GM23338 (cell line): Measurements from ENCODE around the gene CDNF. TPM values are rescaled to one million over a fixed set of nuclear protein-coding genes. Genes with fewer than 3 reads are reported as not detected.

Experiments
- ATAC-seq: fragments of 200-7000 bp; cut with Tn5 transposase; 3 replicates; pipeline ENCODE4 v1.9.1; 2020
- DNase-seq: peaks from one replicate; pipeline ENCODE4 v3.0.0-alpha.2; 2015; ENCODE audit warnings: low spot score
- H2AFZ ChIP-seq: fragments of 200-600 bp; sonication (generic); 2 replicates; pipeline ENCODE4 v1.8.0; 2016; ENCODE audit warnings: antibody characterized with exemption, mild to moderate bottlenecking, moderate library complexity
- H3F3A ChIP-seq: fragments of 200-600 bp; sonication (generic); replicated peaks from 2 replicates; pipeline ENCODE4 v1.8.0; 2017; ENCODE audit warnings: antibody characterized with exemption, mixed run types, low read depth
- H3K27ac ChIP-seq: fragments of 200-600 bp; sonication (generic); 2 replicates; pipeline ENCODE4 v1.6.1; 2016; ENCODE audit warnings: low read depth
- H3K27me3 ChIP-seq: fragments of 200-600 bp; sonication (generic); 2 replicates; pipeline ENCODE4 v1.8.0; 2016; ENCODE audit warnings: mild to moderate bottlenecking, mixed run types, moderate library complexity; ENCODE audit not compliant: insufficient read depth
- H3K36me3 ChIP-seq: fragments of 200-600 bp; sonication (generic); 2 replicates; pipeline ENCODE4 v1.8.0; 2016; ENCODE audit warnings: mild to moderate bottlenecking; ENCODE audit not compliant: insufficient read depth
- H3K4me1 ChIP-seq: fragments of 200-600 bp; sonication (generic); 2 replicates; pipeline ENCODE4 v1.8.0; 2016; ENCODE audit warnings: mild to moderate bottlenecking, moderate library complexity; ENCODE audit not compliant: insufficient read depth
- H3K4me2 ChIP-seq: fragments of 200-600 bp; sonication (generic); 2 replicates; pipeline ENCODE4 v1.7.1; 2017; ENCODE audit warnings: mixed run types
- H3K4me3 ChIP-seq: fragments of 200-600 bp; sonication (generic); 2 replicates; pipeline ENCODE4 v1.6.1; 2016; ENCODE audit warnings: mixed run types
- H3K79me2 ChIP-seq: fragments of 200-600 bp; sonication (generic); replicated peaks from 2 replicates; pipeline ENCODE4 v1.8.0; 2017; ENCODE audit warnings: mild to moderate bottlenecking; ENCODE audit not compliant: insufficient read depth
- H3K9me2 ChIP-seq: fragments of 200-600 bp; sonication (generic); 2 replicates; pipeline ENCODE4 v1.8.0; 2017; ENCODE audit not compliant: insufficient read depth
- H4K20me1 ChIP-seq: fragments of 200-600 bp; sonication (generic); replicated peaks from 2 replicates; pipeline ENCODE4 v1.8.0; 2017; ENCODE audit warnings: mild to moderate bottlenecking; ENCODE audit not compliant: insufficient read depth
- H3K27ac Mint-ChIP-seq: 2 replicates; pipeline ENCODE4 v1.8.0; 2020; ENCODE audit warnings: inconsistent platforms, mild to moderate bottlenecking, moderate library complexity, mixed read lengths
- H3K27me3 Mint-ChIP-seq: 3 replicates; pipeline ENCODE4 v1.8.0; 2022; ENCODE audit warnings: low read depth, mild to moderate bottlenecking, moderate library complexity, mixed read lengths, inconsistent platforms; ENCODE audit not compliant: insufficient read depth, poor library complexity
- H3K36me3 Mint-ChIP-seq: 3 replicates; pipeline ENCODE4 v1.8.0; 2021; ENCODE audit warnings: low read depth, mild to moderate bottlenecking, inconsistent platforms, moderate library complexity, mixed read lengths
- H3K4me1 Mint-ChIP-seq: 3 replicates; pipeline ENCODE4 v1.8.0; 2020; ENCODE audit warnings: mild to moderate bottlenecking, inconsistent platforms, mixed read lengths
- H3K4me3 Mint-ChIP-seq: 3 replicates; pipeline ENCODE4 v1.8.0; 2021; ENCODE audit warnings: moderate library complexity, mild to moderate bottlenecking, inconsistent platforms, mixed read lengths
- H3K9me3 Mint-ChIP-seq: 3 replicates; pipeline ENCODE4 v1.8.0; 2020; ENCODE audit warnings: moderate library complexity, mild to moderate bottlenecking, inconsistent platforms, mixed read lengths
- CREB1 ChIP-seq: fragments of 250-450 bp; sonication (Bioruptor Pico); IDR thresholded peaks from 2 replicates; pipeline ENCODE4 v1.5.0; 2020; ENCODE audit warnings: low read depth, mild to moderate bottlenecking, moderate library complexity
- CTCF ChIP-seq, 2 experiments: fragments of 200-600 bp in 1 of 2; sonication (generic) in 1 of 2; conservative IDR thresholded peaks; 2 replicates each; pipeline versions ENCODE4 v1.5.1 to v1.6.1; 2016 to 2017; ENCODE audit warnings: antibody characterized with exemption in 2 of 2, low read depth in 2 of 2, mild to moderate bottlenecking in 2 of 2, moderate library complexity in 1 of 2
- EZH2 ChIP-seq: fragments of 200-600 bp; sonication (generic); IDR thresholded peaks from one replicate; pipeline ENCODE4 v1.8.0; 2017; ENCODE audit warnings: antibody characterized with exemption, mild to moderate bottlenecking, low read depth; ENCODE audit not compliant: unreplicated experiment
- EZH2phosphoT487 ChIP-seq: fragments of 200-600 bp; sonication (generic); IDR thresholded peaks from one replicate; pipeline ENCODE4 v1.8.1; 2018; ENCODE audit warnings: antibody characterized with exemption; ENCODE audit not compliant: unreplicated experiment
- JUNB ChIP-seq: IDR thresholded peaks from one replicate; pipeline ENCODE4 v1.6.1; 2016; ENCODE audit warnings: antibody characterized with exemption; ENCODE audit not compliant: unreplicated experiment
- NANOG ChIP-seq: IDR thresholded peaks from 2 replicates; pipeline ENCODE4 v1.6.1; 2016; ENCODE audit warnings: antibody characterized with exemption, borderline replicate concordance
- POLR2AphosphoS5 ChIP-seq: IDR thresholded peaks from 2 replicates; pipeline ENCODE4 v1.6.1; 2016; ENCODE audit warnings: antibody characterized with exemption, low read depth
- REST ChIP-seq: IDR thresholded peaks from one replicate; pipeline ENCODE4 v1.6.1; 2018; ENCODE audit warnings: antibody characterized with exemption; ENCODE audit not compliant: unreplicated experiment
- STAT1 ChIP-seq: IDR thresholded peaks from one replicate; pipeline ENCODE4 v1.6.1; 2016; ENCODE audit warnings: antibody characterized with exemption; ENCODE audit not compliant: unreplicated experiment
- ZNF114 ChIP-seq: fragments of 250-450 bp; sonication (Bioruptor Pico); IDR thresholded peaks from 2 replicates; pipeline ENCODE4 v1.5.0; 2020; ENCODE audit warnings: mild to moderate bottlenecking, moderate library complexity
- ZNF331 ChIP-seq: fragments of 250-450 bp; sonication (Bioruptor Pico); IDR thresholded peaks from 2 replicates; pipeline ENCODE4 v1.5.0; 2020; ENCODE audit warnings: low read depth, mild to moderate bottlenecking, moderate library complexity
- polyA plus RNA-seq: library from polyadenylated mRNA; unstranded; fragments of >200 nt; fragmentation: Nextera tagmentation; extraction: Ambion mirVana; gene quantifications from 2 replicates; pipeline ENCODE4 v1.2.1, GENCODE V29; 2016
- total RNA-seq: library from RNA; depleted of rRNA; stranded (reverse); fragments of >200 nt; shearing (Covaris generic); gene quantifications from 2 replicates; pipeline ENCODE4 v1.2.3, GENCODE V29; 2014

The CDNF gene
- total and polyA plus RNA-seq, 2 experiments from 2014 or later: 0.26 to 1.1 TPM

DNA sequence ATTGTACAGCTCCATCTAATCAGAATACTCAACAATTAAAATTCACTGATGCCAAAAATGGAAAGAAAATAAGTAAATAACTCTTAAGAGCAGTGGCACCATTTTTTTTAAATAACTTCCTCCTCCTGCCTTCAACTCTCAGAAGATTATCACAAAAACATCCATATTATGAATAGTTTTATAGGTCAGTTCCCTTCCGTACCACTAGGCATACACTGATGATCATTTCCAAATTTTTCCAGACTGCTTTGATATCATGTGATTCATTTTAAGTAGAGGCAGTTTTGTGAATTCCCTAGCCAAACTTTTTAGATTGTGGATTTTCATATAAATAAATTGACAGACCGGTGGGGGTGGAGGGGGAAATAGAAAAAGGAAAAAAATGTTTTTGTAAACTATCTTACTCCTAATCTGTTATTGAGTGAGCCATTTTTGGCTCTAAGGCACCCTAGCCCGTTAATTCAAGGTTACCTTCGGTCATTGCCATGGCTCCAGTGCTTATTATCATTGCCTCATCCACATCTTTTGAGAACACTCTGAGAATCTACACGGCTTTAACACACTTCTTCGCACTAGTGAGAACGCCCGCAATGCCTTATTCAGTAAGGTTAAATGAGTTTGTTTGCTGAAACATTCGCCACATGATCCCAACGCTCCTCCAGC is 64.2 kb downstream of the CDNF start:
- Histone ChIP-seq H3K27me3 (no peaks in the 10 kb centered on the region), H2AFZ (peak overlapping the region; percentile 63; the same call in 1 of the 2 replicates), H3K79me2 (no peaks in the 10 kb centered on the region), H3K4me1 (no peaks in the 10 kb centered on the region), H3K4me3 (no peak overlapping the region), H3K4me2 (no peak overlapping the region), H3K36me3 (no peaks in the 10 kb centered on the region), H3F3A (no peaks in the 10 kb centered on the region), H3K27ac (no peak overlapping the region), H3K9me2 (no peaks in the 10 kb centered on the region), H4K20me1 (no peaks in the 10 kb centered on the region)
- DNase-seq: no peak
- no peak overlapping the region for H3K27ac Mint-ChIP-seq
- no peaks in the 10 kb centered on the region for H3K9me3 Mint-ChIP-seq
- H3K4me1 Mint-ChIP-seq: no peaks in the 10 kb centered on the region
- no peak for ATAC-seq
- no peak overlapping the region for H3K4me3 Mint-ChIP-seq
- H3K27me3 Mint-ChIP-seq: peaks cover 3% of the 10 kb centered on the region
- no peaks in the 10 kb centered on the region for H3K36me3 Mint-ChIP-seq
- TF ChIP-seq ZNF331 (CRISPR knock-in tag) (no peak), POLR2AphosphoS5 (no peak), NANOG (no peak), CREB1 (no peak), JUNB (no peak), STAT1 (no peak), REST (no peak), CTCF (conservative IDR thresholded peaks at IDR 0.05; ENCODE audit: low read depth in 2 of 2) (no peak; a peak in 1 of 4 replicates)

DNA sequence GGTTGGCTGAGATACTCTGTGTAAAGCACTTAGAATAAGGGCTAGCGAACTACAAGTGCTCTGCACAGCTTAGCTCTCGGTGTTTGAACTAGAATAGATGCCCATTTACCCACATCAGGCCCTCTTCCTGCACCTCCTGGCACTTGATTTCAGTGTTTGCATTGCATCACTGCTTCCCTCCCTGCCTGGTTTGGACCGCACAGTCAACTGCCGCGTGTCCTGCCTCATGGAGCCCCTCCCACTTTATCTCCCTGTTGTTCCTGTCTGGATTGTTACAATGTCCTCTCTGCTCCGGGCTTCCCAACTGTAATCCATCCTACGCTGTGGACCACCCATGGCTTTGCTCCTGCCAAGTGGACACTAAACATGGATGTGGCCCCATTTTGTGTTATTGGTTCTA is 65.4 kb downstream of the CDNF start:
- no peak for DNase-seq
- H3K4me3 ChIP-seq: no peak overlapping the region
- H3K27me3 Mint-ChIP-seq: peaks cover 3% of the 10 kb centered on the region
- no peaks in the 10 kb centered on the region for H3K4me1 Mint-ChIP-seq
- H2AFZ ChIP-seq: peak overlapping the region; percentile 38; the same call in 1 of the 2 replicates
- H3K4me2 ChIP-seq: no peak overlapping the region
- H3K27ac Mint-ChIP-seq: no peak overlapping the region
- H3K79me2 ChIP-seq: no peaks in the 10 kb centered on the region
- no peaks in the 10 kb centered on the region for H3K4me1 ChIP-seq
- H3K27ac ChIP-seq: no peak overlapping the region
- no peaks in the 10 kb centered on the region for H3K36me3 ChIP-seq
- H3K27me3 ChIP-seq: no peaks in the 10 kb centered on the region
- no peaks in the 10 kb centered on the region for H3K36me3 Mint-ChIP-seq
- no peak overlapping the region for H3K4me3 Mint-ChIP-seq
- no peaks in the 10 kb centered on the region for H3K9me2 ChIP-seq
- no peaks in the 10 kb centered on the region for H3K9me3 Mint-ChIP-seq
- no peaks in the 10 kb centered on the region for H3F3A ChIP-seq
- ATAC-seq: no peak
- H4K20me1 ChIP-seq: no peaks in the 10 kb centered on the region
- no peak for TF ChIP-seq CREB1
- TF ChIP-seq JUNB: no peak
- TF ChIP-seq ZNF331 (CRISPR knock-in tag): no peak
- TF ChIP-seq EZH2phosphoT487: no peak
- TF ChIP-seq CTCF (conservative IDR thresholded peaks at IDR 0.05; ENCODE audit: low read depth in 2 of 2): no peak
- no peak for TF ChIP-seq EZH2
- TF ChIP-seq STAT1: no peak
- TF ChIP-seq REST: no peak
- TF ChIP-seq ZNF114 (CRISPR knock-in tag): no peak
